ENCODE measurements around the gene PACS2.

PACS2 gene

GRCh38 chr14:105389534-105389933 lies 75.0 kb downstream of the PACS2 start:
- no peak for DNase-seq

GRCh38 chr14:105389976-105390848 lies 75.7 kb downstream of the PACS2 start:
- DNase-seq = peak; percentile 58

GRCh38 chr14:105390849-105391500 lies 76.4 kb downstream of the PACS2 start:
- no peak for DNase-seq

- DNase-seq = no peak
Measured at GRCh38 chr14:105391541-105391940, 77.0 kb downstream of the PACS2 start.

- no peak for DNase-seq
Measured at GRCh38 chr14:105392131-105393090, 77.9 kb downstream of the PACS2 start.

GRCh38 chr14:105393151-105393550 lies 78.6 kb downstream of the PACS2 start:
- no peak for DNase-seq

- no peak for DNase-seq
Measured at GRCh38 chr14:105394714-105395537, 80.4 kb downstream of the PACS2 start.

GRCh38 chr14:105395538-105395854 lies 80.9 kb downstream of the PACS2 start:
- no peak for DNase-seq

- DNase-seq = no peak
Measured at GRCh38 chr14:105397350-105397931, 82.9 kb downstream of the PACS2 start.

GRCh38 chr14:105398044-105398725 lies 83.6 kb downstream of the PACS2 start, which contains the start of gene TEX22:
Gene TEX22, plus strand, starts transcription at chr14:105398538. Its CDS starts 803 bp downstream, at chr14:105399341.
- peak; percentile 95 for DNase-seq

GRCh38 chr14:105398726-105399465 lies 84.3 kb downstream of the PACS2 start:
- peak; percentile 83 for DNase-seq

- DNase-seq = no peak
Measured at GRCh38 chr14:105399466-105399775, 84.9 kb downstream of the PACS2 start.

GRCh38 chr14:105400016-105400415 lies 85.5 kb downstream of the PACS2 start:
- DNase-seq = no peak

- DNase-seq = no peak
Measured at GRCh38 chr14:105401699-105402098, 87.2 kb downstream of the PACS2 start.

- DNase-seq = no peak
Measured at GRCh38 chr14:105408592-105408991, 94.0 kb downstream of the PACS2 start.

GRCh38 chr14:105409364-105409763 lies 94.8 kb downstream of the PACS2 start:
- no peak for DNase-seq

- no peak for DNase-seq
Measured at GRCh38 chr14:105410642-105411016, 96.1 kb downstream of the PACS2 start.

- peak; percentile 71 for DNase-seq
Measured at GRCh38 chr14:105411017-105411941, 96.7 kb downstream of the PACS2 start.

GRCh38 chr14:105411985-105412770 lies 97.6 kb downstream of the PACS2 start:
- DNase-seq = no peak
